SK-N-SH treated with all-trans-retinoic acid at 6 μM for 48 hours (cell line): ENCODE results near the gene ATG13.

Source experiments
- ATAC-seq: fragments of 200-7000 bp; cut with Tn5 transposase; 3 replicates; pipeline ENCODE4 v1.9.1; 2020; ENCODE audit warnings: mild to moderate bottlenecking, moderate library complexity
- ARNTL ChIP-seq: fragments of 450-650 bp; formaldehyde crosslinking; IDR thresholded peaks from 2 replicates; pipeline ENCODE4 v1.5.0; 2020; ENCODE audit warnings: low read depth, mild to moderate bottlenecking, moderate library complexity, borderline replicate concordance
- CREB5 ChIP-seq: fragments of 250-450 bp; sonication (Bioruptor Pico); IDR thresholded peaks from 2 replicates; pipeline ENCODE4 v1.5.1; 2020; ENCODE audit warnings: low read depth, mild to moderate bottlenecking, moderate library complexity
- CSDC2 ChIP-seq: fragments of 250-450 bp; sonication (Bioruptor Pico); IDR thresholded peaks from 2 replicates; pipeline ENCODE4 v1.5.0; 2020; ENCODE audit warnings: mild to moderate bottlenecking, moderate library complexity
- CSRNP3 ChIP-seq: fragments of 250-450 bp; sonication (Bioruptor Pico); IDR thresholded peaks from 2 replicates; pipeline ENCODE4 v1.5.1; 2021; ENCODE audit warnings: mild to moderate bottlenecking, moderate library complexity
- ESRRG ChIP-seq: fragments of 250-450 bp; sonication (Bioruptor Pico); IDR thresholded peaks from 2 replicates; pipeline ENCODE4 v1.6.1; 2021; ENCODE audit warnings: mild to moderate bottlenecking
- GLIS3 ChIP-seq: fragments of 250-450 bp; sonication (Bioruptor Pico); IDR thresholded peaks from 2 replicates; pipeline ENCODE4 v1.5.0; 2020; ENCODE audit warnings: mild to moderate bottlenecking, moderate library complexity
- ISL1 ChIP-seq: fragments of 250-450 bp; sonication (Bioruptor Pico); IDR thresholded peaks from 2 replicates; pipeline ENCODE4 v2.1.2; 2022; ENCODE audit warnings: mild to moderate bottlenecking, moderate library complexity
- PATZ1 ChIP-seq: fragments of 250-450 bp; sonication (Bioruptor Pico); IDR thresholded peaks from 2 replicates; pipeline ENCODE4 v1.8.0; 2020; ENCODE audit warnings: mild to moderate bottlenecking, moderate library complexity, borderline replicate concordance
- POU6F1 ChIP-seq: fragments of 250-450 bp; sonication (Bioruptor Pico); IDR thresholded peaks from 2 replicates; pipeline ENCODE4 v1.8.0; 2021; ENCODE audit warnings: low read depth, mild to moderate bottlenecking, moderate library complexity, borderline replicate concordance
- PPARA ChIP-seq: fragments of 250-450 bp; sonication (Bioruptor Pico); IDR thresholded peaks from 2 replicates; pipeline ENCODE4 v1.5.0; 2020; ENCODE audit warnings: mild to moderate bottlenecking, borderline replicate concordance
- RARB ChIP-seq: fragments of 250-450 bp; sonication (Bioruptor Pico); IDR thresholded peaks from 2 replicates; pipeline ENCODE4 v1.8.0; 2021; ENCODE audit warnings: mild to moderate bottlenecking, moderate library complexity
- SNAI2 ChIP-seq: fragments of 250-450 bp; sonication (Bioruptor Pico); IDR thresholded peaks from 2 replicates; pipeline ENCODE4 v1.5.0; 2020; ENCODE audit warnings: mild to moderate bottlenecking, moderate library complexity
- TCF4 ChIP-seq: fragments of 250-450 bp; sonication (Bioruptor Pico); IDR thresholded peaks from 2 replicates; pipeline ENCODE4 v1.8.0; 2021; ENCODE audit warnings: mild to moderate bottlenecking, moderate library complexity, borderline replicate concordance
- TOX ChIP-seq: fragments of 250-450 bp; sonication (Bioruptor Pico); IDR thresholded peaks from 2 replicates; pipeline ENCODE4 v1.8.0; 2021; ENCODE audit warnings: mild to moderate bottlenecking, moderate library complexity, borderline replicate concordance
- TSHZ2 ChIP-seq: fragments of 250-450 bp; sonication (Bioruptor Pico); IDR thresholded peaks from 2 replicates; pipeline ENCODE4 v1.5.0; 2020; ENCODE audit warnings: mild to moderate bottlenecking, moderate library complexity
- ZC3H10 ChIP-seq: fragments of 250-450 bp; sonication (Bioruptor Pico); IDR thresholded peaks from 2 replicates; pipeline ENCODE4 v1.5.1; 2021; ENCODE audit warnings: mild to moderate bottlenecking, moderate library complexity
- ZFP3 ChIP-seq: fragments of 250-450 bp; sonication (Bioruptor Pico); IDR thresholded peaks from 2 replicates; pipeline ENCODE4 v1.5.0; 2020; ENCODE audit warnings: mild to moderate bottlenecking, moderate library complexity
- ZFP30 ChIP-seq: fragments of 450-650 bp; formaldehyde crosslinking; IDR thresholded peaks from 2 replicates; pipeline ENCODE4 v1.5.0; 2022; ENCODE audit warnings: mild to moderate bottlenecking, moderate library complexity
- ZNF565 ChIP-seq: fragments of 450-650 bp; formaldehyde crosslinking; conservative IDR thresholded peaks from 2 replicates; pipeline ENCODE4 v1.5.0; 2020; ENCODE audit warnings: low read depth, mild to moderate bottlenecking, moderate library complexity
- ZNF70 ChIP-seq: fragments of 450-650 bp; formaldehyde crosslinking; IDR thresholded peaks from 2 replicates; pipeline ENCODE4 v1.5.0; 2020; ENCODE audit warnings: mild to moderate bottlenecking, moderate library complexity

The ATG13 gene

GRCh38 chr11:46617134-46617971 is at the start of gene ATG13, which contains the start of gene HARBI1:
ATG13 (plus strand) TSS chr11:46617553; CDS start chr11:46644292, 26,739 bp downstream.
HARBI1 (minus strand) TSS chr11:46617227; CDS start chr11:46616237, 990 bp downstream.
- peak; percentile 98 for ATAC-seq

GRCh38 chr11:46570790-46571398 is 46.5 kb upstream of the ATG13 start:
- ATAC-seq: no peak

More at GRCh38 chr11:46617134-46617971, at the start of gene ATG13, which contains the start of gene HARBI1:
- TF ChIP-seq RARB: no peak
- TF ChIP-seq POU6F1 (CRISPR knock-in tag): no peak
- TF ChIP-seq ZNF565 (CRISPR knock-in tag): no peak
- no peak for TF ChIP-seq CREB5 (CRISPR knock-in tag)
- TF ChIP-seq CSRNP3 (CRISPR knock-in tag): no peak
- TF ChIP-seq ESRRG (CRISPR knock-in tag): no peak
- no peak for TF ChIP-seq TOX (CRISPR knock-in tag)
- no peak for TF ChIP-seq TCF4 (CRISPR knock-in tag)
- TF ChIP-seq ZFP3 (CRISPR knock-in tag): no peak
- TF ChIP-seq ZC3H10 (CRISPR knock-in tag): no peak
- TF ChIP-seq PATZ1 (CRISPR knock-in tag): no peak
- TF ChIP-seq PPARA (CRISPR knock-in tag): no peak
- TF ChIP-seq CSDC2: no peak
- TF ChIP-seq ARNTL (CRISPR knock-in tag): no peak
- no peak for TF ChIP-seq SNAI2 (CRISPR knock-in tag)
- TF ChIP-seq GLIS3 (CRISPR knock-in tag): no peak

More at GRCh38 chr11:46570790-46571398, 46.5 kb upstream of the ATG13 start:
- TF ChIP-seq TSHZ2: no peak
- TF ChIP-seq CREB5 (CRISPR knock-in tag): no peak
- TF ChIP-seq ZFP30 (CRISPR knock-in tag): no peak
- no peak for TF ChIP-seq RARB
- TF ChIP-seq TOX (CRISPR knock-in tag): no peak
- TF ChIP-seq ZFP3 (CRISPR knock-in tag): no peak
- TF ChIP-seq PPARA (CRISPR knock-in tag): no peak
- no peak for TF ChIP-seq ESRRG (CRISPR knock-in tag)
- TF ChIP-seq ISL1: no peak
- no peak for TF ChIP-seq CSDC2
- no peak for TF ChIP-seq ZNF70
